HG02759 (cell line): ENCODE measurements around the gene TBC1D30.
"Not testable (repeated sequence)": the region's sequence is repeated elsewhere in the genome, so short reads cannot be mapped to it uniquely, and the experiment has no call there.

Source experiments
- ATAC-seq: cut with Tn5 transposase; IDR thresholded peaks from one replicate; pipeline ENCODE4 v1.9.1; 2021; ENCODE audit warnings: mild to moderate bottlenecking, moderate library complexity; ENCODE audit not compliant: unreplicated experiment

The TBC1D30 gene, protein sequence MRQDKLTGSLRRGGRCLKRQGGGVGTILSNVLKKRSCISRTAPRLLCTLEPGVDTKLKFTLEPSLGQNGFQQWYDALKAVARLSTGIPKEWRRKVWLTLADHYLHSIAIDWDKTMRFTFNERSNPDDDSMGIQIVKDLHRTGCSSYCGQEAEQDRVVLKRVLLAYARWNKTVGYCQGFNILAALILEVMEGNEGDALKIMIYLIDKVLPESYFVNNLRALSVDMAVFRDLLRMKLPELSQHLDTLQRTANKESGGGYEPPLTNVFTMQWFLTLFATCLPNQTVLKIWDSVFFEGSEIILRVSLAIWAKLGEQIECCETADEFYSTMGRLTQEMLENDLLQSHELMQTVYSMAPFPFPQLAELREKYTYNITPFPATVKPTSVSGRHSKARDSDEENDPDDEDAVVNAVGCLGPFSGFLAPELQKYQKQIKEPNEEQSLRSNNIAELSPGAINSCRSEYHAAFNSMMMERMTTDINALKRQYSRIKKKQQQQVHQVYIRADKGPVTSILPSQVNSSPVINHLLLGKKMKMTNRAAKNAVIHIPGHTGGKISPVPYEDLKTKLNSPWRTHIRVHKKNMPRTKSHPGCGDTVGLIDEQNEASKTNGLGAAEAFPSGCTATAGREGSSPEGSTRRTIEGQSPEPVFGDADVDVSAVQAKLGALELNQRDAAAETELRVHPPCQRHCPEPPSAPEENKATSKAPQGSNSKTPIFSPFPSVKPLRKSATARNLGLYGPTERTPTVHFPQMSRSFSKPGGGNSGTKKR

DNA sequence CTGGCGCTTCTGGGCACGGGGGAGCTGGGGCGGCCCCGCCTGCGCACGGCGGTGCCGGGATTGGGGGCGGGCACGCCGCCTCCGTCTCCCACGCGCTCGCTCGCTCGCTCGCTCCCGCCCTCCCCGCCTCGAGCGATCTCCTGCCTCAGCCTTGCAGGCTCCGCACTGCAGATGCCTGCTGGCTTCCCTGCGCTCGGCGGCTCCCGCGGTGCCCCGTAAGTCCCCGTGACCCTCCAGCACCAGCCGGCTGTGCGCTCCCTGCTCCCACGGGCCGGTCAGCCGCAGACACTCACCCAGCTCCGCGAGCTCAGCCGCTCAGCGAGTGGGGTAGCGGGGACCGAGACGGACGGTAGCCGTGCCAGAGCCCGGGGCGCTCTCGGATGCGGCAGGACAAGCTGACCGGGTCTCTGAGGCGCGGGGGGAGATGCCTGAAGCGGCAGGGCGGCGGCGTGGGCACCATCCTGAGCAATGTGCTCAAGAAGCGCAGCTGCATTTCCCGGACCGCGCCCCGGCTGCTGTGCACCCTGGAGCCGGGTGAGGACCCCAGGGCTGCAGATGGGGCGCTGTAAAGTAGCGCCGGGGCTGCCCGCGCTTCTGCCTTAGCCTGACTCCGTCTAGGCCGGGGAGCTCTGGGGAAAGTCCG is at the start of gene TBC1D30:
Gene TBC1D30, plus strand, starts transcription at position 148 of the 643 bp plus-strand sequence. Its CDS starts 233 bp downstream, at position 381.
- ATAC-seq = peak; percentile 51

DNA sequence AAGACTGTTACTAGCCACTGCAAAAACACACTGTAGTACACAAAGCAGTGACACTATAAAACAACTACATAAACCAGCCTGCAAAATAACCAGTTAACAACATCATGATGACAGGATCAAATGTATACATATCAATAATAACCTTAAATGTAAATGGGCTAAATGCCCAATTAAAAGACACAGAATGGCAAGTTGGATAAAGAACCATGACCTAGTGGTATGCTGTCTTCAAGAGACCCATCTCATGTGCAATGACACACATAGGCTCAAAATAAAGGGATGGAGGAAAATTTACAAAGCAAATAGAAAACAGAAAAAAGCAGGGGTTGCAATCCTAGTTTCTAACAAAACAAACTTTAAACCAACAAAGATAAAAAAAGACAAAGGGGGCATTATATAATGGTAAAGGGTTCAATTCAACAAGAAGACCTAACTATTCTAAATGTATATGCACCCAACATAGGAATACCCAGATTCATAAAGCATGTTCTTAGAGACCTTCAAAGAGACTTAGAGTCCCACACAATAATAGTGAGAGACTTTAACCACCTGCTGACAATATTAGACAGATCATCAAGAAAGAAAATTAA is 49.2 kb upstream of the TBC1D30 start:
- ATAC-seq = not testable (repeated sequence)

DNA sequence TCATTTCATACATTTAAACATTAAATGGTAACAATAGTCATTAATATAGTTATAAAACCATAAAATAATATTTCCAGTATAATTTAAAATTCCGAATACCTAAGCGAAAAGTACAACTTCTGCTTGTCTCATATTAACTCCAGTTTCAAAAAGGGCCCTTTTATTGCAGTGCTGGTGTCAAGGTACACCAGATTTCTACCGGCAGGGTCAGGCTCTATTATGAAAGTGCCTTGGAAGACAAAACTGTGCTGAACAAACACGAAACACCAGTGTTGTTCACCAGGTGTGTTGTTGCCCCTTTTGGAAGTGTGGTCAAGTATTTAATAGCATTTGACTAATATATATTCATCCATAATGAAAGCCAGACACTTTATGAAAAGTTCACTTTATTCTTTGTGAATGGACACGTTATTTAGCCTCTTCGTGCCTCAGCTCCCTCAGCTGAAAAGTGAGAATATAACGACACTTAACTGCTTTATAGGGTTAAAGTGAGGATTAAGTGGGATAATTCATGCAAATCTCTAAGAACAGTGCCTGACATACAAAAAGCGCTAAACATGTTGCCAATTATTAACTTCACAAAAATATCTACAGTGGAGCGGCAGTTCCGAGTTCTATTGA is 45.0 kb upstream of the TBC1D30 start:
- ATAC-seq = no peak

- no peak for ATAC-seq
Observed at GRCh38 chr12:64780132-64780530, 44.3 kb upstream of the TBC1D30 start.

GRCh38 chr12:64780531-64781279 is 43.7 kb upstream of the TBC1D30 start:
- peak; percentile 66 for ATAC-seq

GRCh38 chr12:64781280-64782190 is 42.9 kb upstream of the TBC1D30 start:
- peak; percentile 39 for ATAC-seq

- ATAC-seq = no peak
Observed at GRCh38 chr12:64782191-64782876, 42.1 kb upstream of the TBC1D30 start.

GRCh38 chr12:64785838-64786237 is 38.6 kb upstream of the TBC1D30 start:
- ATAC-seq = no peak

DNA sequence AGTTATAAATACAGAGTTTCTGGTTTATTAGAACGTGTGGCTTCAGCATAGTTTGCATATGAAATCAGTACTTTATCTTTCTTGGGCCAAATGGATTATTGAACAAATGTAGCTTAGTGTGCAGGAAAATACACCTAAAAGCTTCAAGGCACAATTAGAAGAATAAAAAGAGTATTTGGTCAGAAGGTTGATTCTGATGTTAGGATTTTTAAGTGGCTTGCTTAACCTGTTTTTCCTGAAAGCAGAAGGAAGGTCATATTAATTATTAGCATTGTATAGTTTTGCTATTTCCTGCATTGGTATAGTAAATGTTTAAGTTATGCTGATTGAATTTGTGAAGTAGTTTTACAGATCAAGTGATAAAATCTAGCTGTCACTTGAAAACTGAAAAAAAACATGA is 34.3 kb upstream of the TBC1D30 start:
- no peak for ATAC-seq

GRCh38 chr12:64791036-64791435 is 33.4 kb upstream of the TBC1D30 start:
- no peak for ATAC-seq

- ATAC-seq = no peak
Observed at GRCh38 chr12:64792128-64792527, 32.3 kb upstream of the TBC1D30 start.

GRCh38 chr12:64793610-64794009 is 30.8 kb upstream of the TBC1D30 start:
- ATAC-seq = no peak

DNA sequence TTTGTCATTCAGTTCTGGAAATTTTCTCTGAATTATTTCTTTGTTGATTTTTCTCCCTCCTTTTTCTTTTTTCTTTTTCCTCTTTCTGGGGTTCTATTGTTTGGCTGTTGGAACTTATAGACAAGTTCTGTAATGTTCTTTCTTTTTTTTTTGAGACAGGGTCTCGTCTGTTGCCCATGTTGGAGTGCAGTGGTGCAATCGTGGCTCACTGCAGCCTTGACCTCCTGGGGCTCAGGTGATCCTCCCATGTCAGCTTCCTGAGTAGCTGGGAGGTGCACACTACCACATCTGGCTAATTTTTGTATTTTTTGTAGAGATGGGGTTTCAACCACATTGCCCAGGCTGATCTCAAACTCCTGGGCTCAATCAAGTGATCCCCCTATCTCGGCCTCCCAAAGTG is 30.1 kb upstream of the TBC1D30 start:
- no peak for ATAC-seq

DNA sequence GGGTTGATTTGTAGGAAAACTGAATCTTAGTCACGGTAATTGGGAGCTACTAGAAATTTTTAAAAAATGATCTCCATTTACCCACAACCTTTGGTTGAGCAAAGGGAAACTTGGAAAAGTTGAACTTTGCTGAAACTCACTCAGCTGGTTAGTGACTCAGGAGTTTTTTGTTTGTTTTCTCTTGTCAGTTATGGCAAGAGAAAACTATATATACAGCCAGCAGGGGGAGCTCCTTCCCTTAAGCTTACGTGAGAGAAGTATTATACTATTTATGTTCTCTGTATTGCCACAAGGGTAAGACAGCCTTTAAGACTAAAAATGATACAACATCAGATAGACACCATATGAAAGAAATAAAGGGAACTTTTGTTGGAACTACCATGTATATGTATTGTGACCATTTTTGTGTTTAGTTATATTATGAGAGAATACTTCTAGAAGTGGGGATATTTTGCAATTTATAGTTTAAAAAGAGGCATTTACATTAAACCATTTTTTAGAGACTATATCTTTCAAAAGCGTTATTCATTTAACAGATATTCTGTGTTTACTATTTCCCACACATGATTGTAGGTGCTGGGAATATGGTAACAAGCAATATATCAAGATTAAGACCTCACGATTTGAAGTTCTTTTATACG is 28.1 kb upstream of the TBC1D30 start:
- peak; percentile 71 for ATAC-seq

DNA sequence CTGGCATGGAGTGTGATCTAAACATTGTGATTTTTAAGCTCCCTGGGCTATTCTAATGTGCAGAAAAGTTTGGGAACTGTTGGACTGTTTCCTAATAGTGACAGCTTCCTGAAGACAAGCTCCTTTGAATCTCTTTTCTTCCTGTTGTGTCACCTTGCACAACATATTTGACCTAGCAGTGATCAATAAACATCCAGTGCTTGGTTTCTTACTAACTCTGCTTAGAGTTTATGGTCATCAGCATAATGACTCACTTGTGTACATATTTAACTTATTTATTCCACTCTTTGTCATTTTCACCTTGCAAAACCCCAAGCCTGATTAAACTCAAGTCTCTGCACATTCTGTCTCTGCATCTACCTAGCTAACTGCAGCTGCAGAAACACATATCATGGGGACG is 27.3 kb upstream of the TBC1D30 start:
- no peak for ATAC-seq

GRCh38 chr12:64798165-64798564 is 26.3 kb upstream of the TBC1D30 start:
- ATAC-seq = no peak

GRCh38 chr12:64800640-64801039 is 23.8 kb upstream of the TBC1D30 start:
- ATAC-seq = no peak

- no peak for ATAC-seq
Observed at GRCh38 chr12:64801381-64801780, 23.1 kb upstream of the TBC1D30 start.
